Measurements from ENCODE around the gene SGCG.
"Not testable (repeated sequence)": the region's sequence is repeated elsewhere in the genome, so short reads cannot be mapped to it uniquely, and the experiment has no call there.

SGCG gene

GRCh38 chr13:23180711-23181110 lies at the start of gene SGCG:
SGCG (plus strand) TSS chr13:23180979; CDS start chr13:23203695, 22,716 bp downstream.
- in situ Hi-C loops (cut with HindIII; ENCODE audit: low pct_ligation_motif_present, low pct_unique_long_range_greater_than_20kb, low sequenced_read_pairs): no loop called here
- DNase-seq: no peak

GRCh38 chr13:23134542-23134941 lies 46.2 kb upstream of the SGCG start:
- in situ Hi-C loops (cut with HindIII; ENCODE audit: low pct_ligation_motif_present, low pct_unique_long_range_greater_than_20kb, low sequenced_read_pairs): no loop called here

GRCh38 chr13:23140492-23140891 lies 40.3 kb upstream of the SGCG start:
- in situ Hi-C loops (cut with HindIII; ENCODE audit: low pct_ligation_motif_present, low pct_unique_long_range_greater_than_20kb, low sequenced_read_pairs): no loop called here
- no peak for DNase-seq

More at GRCh38 chr13:23134542-23134941, 46.2 kb upstream of the SGCG start:
- DNase-seq: no peak

GRCh38 chr13:23141964-23142363 lies 38.8 kb upstream of the SGCG start:
- DNase-seq: no peak
- in situ Hi-C loops (cut with HindIII; ENCODE audit: low pct_ligation_motif_present, low pct_unique_long_range_greater_than_20kb, low sequenced_read_pairs): no loop called here

- DNase-seq; in situ Hi-C loops (cut with HindIII; ENCODE audit: low pct_ligation_motif_present, low pct_unique_long_range_greater_than_20kb, low sequenced_read_pairs): not testable (repeated sequence)
Observed at GRCh38 chr13:23142607-23143006, 38.2 kb upstream of the SGCG start.

GRCh38 chr13:23144431-23144830 lies 36.3 kb upstream of the SGCG start:
- in situ Hi-C loops (cut with HindIII; ENCODE audit: low pct_ligation_motif_present, low pct_unique_long_range_greater_than_20kb, low sequenced_read_pairs): no loop called here
- DNase-seq: no peak

GRCh38 chr13:23146006-23146405 lies 34.8 kb upstream of the SGCG start:
- in situ Hi-C loops (cut with HindIII; ENCODE audit: low pct_ligation_motif_present, low pct_unique_long_range_greater_than_20kb, low sequenced_read_pairs): no loop called here

GRCh38 chr13:23146811-23147625 lies 33.8 kb upstream of the SGCG start:
- no peak for DNase-seq
- in situ Hi-C loops (cut with HindIII; ENCODE audit: low pct_ligation_motif_present, low pct_unique_long_range_greater_than_20kb, low sequenced_read_pairs): no loop called here

More at GRCh38 chr13:23146006-23146405, 34.8 kb upstream of the SGCG start:
- no peak for DNase-seq

GRCh38 chr13:23147827-23148226 lies 33.0 kb upstream of the SGCG start:
- in situ Hi-C loops (cut with HindIII; ENCODE audit: low pct_ligation_motif_present, low pct_unique_long_range_greater_than_20kb, low sequenced_read_pairs): no loop called here
- no peak for DNase-seq

- in situ Hi-C loops (cut with HindIII; ENCODE audit: low pct_ligation_motif_present, low pct_unique_long_range_greater_than_20kb, low sequenced_read_pairs): no loop called here
- DNase-seq: no peak
Observed at GRCh38 chr13:23157781-23158180, 23.0 kb upstream of the SGCG start.

- in situ Hi-C loops (cut with HindIII; ENCODE audit: low pct_ligation_motif_present, low pct_unique_long_range_greater_than_20kb, low sequenced_read_pairs): no loop called here
- DNase-seq: peak; percentile 41
Observed at GRCh38 chr13:23159205-23159759, 21.5 kb upstream of the SGCG start.

- in situ Hi-C loops (cut with HindIII; ENCODE audit: low pct_ligation_motif_present, low pct_unique_long_range_greater_than_20kb, low sequenced_read_pairs): no loop called here
- no peak for DNase-seq
Observed at GRCh38 chr13:23159760-23160637, 20.8 kb upstream of the SGCG start.

GRCh38 chr13:23160638-23161480 lies 19.9 kb upstream of the SGCG start:
- in situ Hi-C loops (cut with HindIII; ENCODE audit: low pct_ligation_motif_present, low pct_unique_long_range_greater_than_20kb, low sequenced_read_pairs): no loop called here
- DNase-seq: no peak

- in situ Hi-C loops (cut with HindIII; ENCODE audit: low pct_ligation_motif_present, low pct_unique_long_range_greater_than_20kb, low sequenced_read_pairs): no loop called here
Observed at GRCh38 chr13:23161481-23161825, 19.3 kb upstream of the SGCG start.

GRCh38 chr13:23175920-23176319 lies 4.9 kb upstream of the SGCG start:
- DNase-seq: no peak
- in situ Hi-C loops (cut with HindIII; ENCODE audit: low pct_ligation_motif_present, low pct_unique_long_range_greater_than_20kb, low sequenced_read_pairs): no loop called here

More at GRCh38 chr13:23161481-23161825, 19.3 kb upstream of the SGCG start:
- no peak for DNase-seq

- DNase-seq: no peak
- in situ Hi-C loops (cut with HindIII; ENCODE audit: low pct_ligation_motif_present, low pct_unique_long_range_greater_than_20kb, low sequenced_read_pairs): no loop called here
Observed at GRCh38 chr13:23182142-23182541, 1.4 kb downstream of the SGCG start.

- DNase-seq: no peak
- in situ Hi-C loops (cut with HindIII; ENCODE audit: low pct_ligation_motif_present, low pct_unique_long_range_greater_than_20kb, low sequenced_read_pairs): no loop called here
Observed at GRCh38 chr13:23183292-23183691, 2.5 kb downstream of the SGCG start.

- DNase-seq: no peak
- in situ Hi-C loops (cut with HindIII; ENCODE audit: low pct_ligation_motif_present, low pct_unique_long_range_greater_than_20kb, low sequenced_read_pairs): no loop called here
Observed at GRCh38 chr13:23185542-23185941, 4.8 kb downstream of the SGCG start.

Measured in ACHN (cell line).